OCI-LY3 (cell line): ENCODE data around the gene ARNT2.

ENCODE experiments used
- EZH2phosphoT487 ChIP-seq: fragments of 200-600 bp; shearing (Covaris generic); IDR thresholded peaks from 2 replicates; pipeline ENCODE4 v1.6.1; 2018; ENCODE audit warnings: antibody characterized with exemption, mixed run types, low read depth
- TF ChIP-seq, protein P1 (sequence below): fragments of 200-600, 300-600 bp; sonication (generic); IDR thresholded peaks from 2 replicates; pipeline ENCODE4 v1.5.1; 2014; ENCODE audit warnings: antibody characterized with exemption, low read length, low read depth

GRCh38 chr15:80561500-80561899 lies 157.3 kb downstream of the ARNT2 start:
- TF ChIP-seq, protein P1, sequence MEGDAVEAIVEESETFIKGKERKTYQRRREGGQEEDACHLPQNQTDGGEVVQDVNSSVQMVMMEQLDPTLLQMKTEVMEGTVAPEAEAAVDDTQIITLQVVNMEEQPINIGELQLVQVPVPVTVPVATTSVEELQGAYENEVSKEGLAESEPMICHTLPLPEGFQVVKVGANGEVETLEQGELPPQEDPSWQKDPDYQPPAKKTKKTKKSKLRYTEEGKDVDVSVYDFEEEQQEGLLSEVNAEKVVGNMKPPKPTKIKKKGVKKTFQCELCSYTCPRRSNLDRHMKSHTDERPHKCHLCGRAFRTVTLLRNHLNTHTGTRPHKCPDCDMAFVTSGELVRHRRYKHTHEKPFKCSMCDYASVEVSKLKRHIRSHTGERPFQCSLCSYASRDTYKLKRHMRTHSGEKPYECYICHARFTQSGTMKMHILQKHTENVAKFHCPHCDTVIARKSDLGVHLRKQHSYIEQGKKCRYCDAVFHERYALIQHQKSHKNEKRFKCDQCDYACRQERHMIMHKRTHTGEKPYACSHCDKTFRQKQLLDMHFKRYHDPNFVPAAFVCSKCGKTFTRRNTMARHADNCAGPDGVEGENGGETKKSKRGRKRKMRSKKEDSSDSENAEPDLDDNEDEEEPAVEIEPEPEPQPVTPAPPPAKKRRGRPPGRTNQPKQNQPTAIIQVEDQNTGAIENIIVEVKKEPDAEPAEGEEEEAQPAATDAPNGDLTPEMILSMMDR, result no peak
- TF ChIP-seq EZH2phosphoT487, result no peak
